H1 (cell line): ENCODE measurements around the gene CITED4. TPM values are rescaled to one million over a fixed set of nuclear protein-coding genes. Genes with fewer than 3 reads are reported as not detected.

ENCODE experiments used
- ATF3 ChIP-seq: IDR thresholded peaks from 2 replicates; pipeline ENCODE4 v1.6.1; 2011; ENCODE audit warnings: low read depth, mild to moderate bottlenecking, low read length; ENCODE audit not compliant: insufficient read depth
- CBX8 ChIP-seq: fragments of 300-800, 300-1000 bp; sonication (generic); IDR thresholded peaks from 2 replicates; pipeline ENCODE4 v1.7.1; 2016; ENCODE audit warnings: low read depth, low read length, borderline replicate concordance
- CEBPB ChIP-seq: IDR thresholded peaks from 2 replicates; pipeline ENCODE4 v1.6.1; 2012; ENCODE audit warnings: low read depth, low read length
- CHD2 ChIP-seq: IDR thresholded peaks from 2 replicates; pipeline ENCODE4 v1.6.1; 2012; ENCODE audit warnings: low read length, improper control_type of control experiment
- CHD7 ChIP-seq: fragments of 300-600 bp; sonication (generic); IDR thresholded peaks from 2 replicates; pipeline ENCODE4 v1.7.1; 2012; ENCODE audit warnings: low read length, moderate library complexity, mild to moderate bottlenecking, inconsistent platforms; ENCODE audit not compliant: insufficient replicate concordance
- CTBP2 ChIP-seq: IDR thresholded peaks from 2 replicates; pipeline ENCODE4 v1.7.0; 2011; ENCODE audit warnings: borderline replicate concordance, mild to moderate bottlenecking, moderate library complexity, mixed read lengths, low read length; ENCODE audit not compliant: insufficient read depth, insufficient read length
- EP300 ChIP-seq, 2 experiments: IDR thresholded peaks; 1 replicate in 1 of 2; 2 replicates in 1 of 2; pipeline ENCODE4 v1.6.1; 2011 to 2012; ENCODE audit warnings: low read depth in 2 of 2, low read length in 2 of 2, mild to moderate bottlenecking in 2 of 2, borderline replicate concordance in 1 of 2, inconsistent platforms in 1 of 2, moderate library complexity in 1 of 2
- RFX5 ChIP-seq: IDR thresholded peaks from 2 replicates; pipeline ENCODE4 v1.6.1; 2011; ENCODE audit warnings: low read depth, low read length, improper control_type of control experiment, borderline replicate concordance
- RXRA ChIP-seq: IDR thresholded peaks from 2 replicates; pipeline ENCODE4 v1.6.1; 2011; ENCODE audit warnings: low read depth, mild to moderate bottlenecking, low read length, moderate library complexity; ENCODE audit not compliant: insufficient read depth
- TAF7 ChIP-seq: optimal IDR thresholded peaks from 2 replicates; pipeline ENCODE3; 2011; ENCODE audit warnings: low read depth, mild to moderate bottlenecking, inconsistent platforms, low read length, moderate library complexity, borderline replicate concordance
- TCF12 ChIP-seq: IDR thresholded peaks from 2 replicates; pipeline ENCODE4 v1.6.1; 2011; ENCODE audit warnings: low read depth, mild to moderate bottlenecking, low read length
- polyA plus RNA-seq, 7 experiments: library from polyadenylated mRNA; depleted of rRNA in 3 of 7; stranded (reverse) in 5 of 7; unstranded in 2 of 7; fragments of >200 nt in 5 of 7; fragments of 200-250 nt in 2 of 7; gene quantifications; 1 replicate in 5 of 7; 2 replicates in 1 of 7; 4 replicates in 1 of 7; pipeline versions ENCODE4 v1.2.1 to v1.2.3, GENCODE V29; 2011 to 2013; ENCODE audit warnings: missing spikeins in 2 of 7, mixed read lengths in 2 of 7
- total RNA-seq: library from RNA; stranded (reverse); fragmentation: NEBNext Ultra II Directional; extraction: Animal tissue kit (Norgen Biotek cat#: 25700); gene quantifications from 2 replicates; pipeline ENCODE4 v1.2.1, GENCODE V29; 2021

Gene CITED4
- total and polyA plus RNA-seq, 2 of the 8 experiments (the other 6 are each of a cell fraction or from before 2014, with no cell fraction given): 5.4 to 16.3 TPM

- TF ChIP-seq CHD7 (no peak), TCF12 (no peak), RXRA (no peak), CBX8 (no peak), CEBPB (no peak), TAF7 (no peak), ATF3 (no peak), RFX5 (no peak), CHD2 (no peak), CTBP2 (no peak), EP300 (IDR thresholded peaks at IDR 0.05; ENCODE audit: borderline replicate concordance in 1 of 2, low read depth in 2 of 2, low read length in 2 of 2) (no peak)
These were observed 14.2 kb upstream of the CITED4 start (continued) for GRCh38 chr1:40876436-40876761.
